B cell (primary cell): ENCODE data around the gene LRRK2.

Experiments
- CTCF ChIP-seq: fragments of 200-600 bp; IDR thresholded peaks from one replicate; pipeline ENCODE4 v1.8.0; 2022; ENCODE audit warnings: antibody characterized with exemption, mild to moderate bottlenecking
- EZH2 ChIP-seq: IDR thresholded peaks from 2 replicates; pipeline ENCODE4 v1.6.1; 2012; ENCODE audit warnings: borderline replicate concordance, low read depth, mild to moderate bottlenecking, moderate library complexity, low read length; ENCODE audit not compliant: insufficient read depth, poor library complexity, severe bottlenecking

- no peak for TF ChIP-seq EZH2
- TF ChIP-seq CTCF, result no peak
Observed at GRCh38 chr12:40375076-40375475, 150.3 kb downstream of the LRRK2 start.
